NCI-H1694 (cell line): ENCODE measurements around the gene PIEZO1.

ENCODE experiments used
- DNase-seq: peaks from one replicate; lab custom pipeline; 2025; lab: John Stamatoyannopoulos, UW

PIEZO1 gene

GRCh38 chr16:88749358-88749757, 35.7 kb downstream of the PIEZO1 start:
- no peak for DNase-seq

- DNase-seq: no peak
Measured at GRCh38 chr16:88748364-88748763, 36.7 kb downstream of the PIEZO1 start.

GRCh38 chr16:88747588-88748301, 37.3 kb downstream of the PIEZO1 start:
- DNase-seq: no peak

GRCh38 chr16:88746506-88746905, 38.5 kb downstream of the PIEZO1 start:
- no peak for DNase-seq

GRCh38 chr16:88744577-88745521, 40.2 kb downstream of the PIEZO1 start:
- no peak for DNase-seq

GRCh38 chr16:88743693-88744576, 41.1 kb downstream of the PIEZO1 start:
- DNase-seq: peak; percentile 33

- DNase-seq: no peak
Measured at GRCh38 chr16:88742896-88743605, 42.0 kb downstream of the PIEZO1 start.

GRCh38 chr16:88741368-88741767, 43.7 kb downstream of the PIEZO1 start:
- no peak for DNase-seq

- DNase-seq: no peak
Measured at GRCh38 chr16:88740727-88741055, 44.3 kb downstream of the PIEZO1 start.

- DNase-seq: no peak
Measured at GRCh38 chr16:88739977-88740726, 44.9 kb downstream of the PIEZO1 start.

- DNase-seq: no peak
Measured at GRCh38 chr16:88739139-88739976, 45.7 kb downstream of the PIEZO1 start.

- DNase-seq: no peak
Measured at GRCh38 chr16:88738151-88739084, 46.6 kb downstream of the PIEZO1 start.

GRCh38 chr16:88737298-88738150, 47.5 kb downstream of the PIEZO1 start:
- no peak for DNase-seq

- DNase-seq: no peak
Measured at GRCh38 chr16:88736496-88736895, 48.5 kb downstream of the PIEZO1 start.

- no peak for DNase-seq
Measured at GRCh38 chr16:88736088-88736487, 48.9 kb downstream of the PIEZO1 start.

GRCh38 chr16:88735616-88736015, 49.4 kb downstream of the PIEZO1 start:
- DNase-seq: no peak

GRCh38 chr16:88735121-88735520, 49.9 kb downstream of the PIEZO1 start:
- no peak for DNase-seq

- no peak for DNase-seq
Measured at GRCh38 chr16:88734361-88734728, 50.7 kb downstream of the PIEZO1 start.
